Measurements from ENCODE around the gene NR2E3.

Gene NR2E3

GRCh38 chr15:71825021-71825730 lies 14.8 kb downstream of the NR2E3 start:
- no peak overlapping the region for H4K91ac ChIP-seq (ENCODE audit: low read depth, low read length, poor library complexity)
- H3K23ac ChIP-seq (ENCODE audit: low read depth, low read length, poor library complexity): no peak overlapping the region
- peaks cover 8 to 32% of the 10 kb centered on the region in 2 donors for H3K9me3 ChIP-seq (replicated peaks in 1 of 2; ENCODE audit: control insufficient read depth in 2 of 2, insufficient read depth in 1 of 2, low read depth in 1 of 2, low read length in 2 of 2)
- H3K4me2 ChIP-seq (ENCODE audit: insufficient read depth, low read length, poor library complexity, severe bottlenecking): no peak overlapping the region
- no peak overlapping the region for H4K8ac ChIP-seq (ENCODE audit: low read depth, low read length)
- no peak overlapping the region for H2BK12ac ChIP-seq (ENCODE audit: low read length)
- peaks cover 4 to 44% of the 10 kb centered on the region in 2 donors for H3K36me3 ChIP-seq (replicated peaks in 1 of 2; ENCODE audit: control insufficient read depth in 2 of 2, insufficient read depth in 2 of 2, low read length in 2 of 2)
- no peak overlapping the region for H3K18ac ChIP-seq (ENCODE audit: low read length)
- H2BK15ac ChIP-seq (ENCODE audit: low read length): no peak overlapping the region
- H3K4me1 ChIP-seq (ENCODE audit: control insufficient read depth in 2 of 2, insufficient read depth in 1 of 2, low read depth in 1 of 2, low read length in 2 of 2): peaks cover 0 to 3% of the 10 kb centered on the region in 2 donors
- no peaks in the 10 kb centered on the region for H3K79me1 ChIP-seq (ENCODE audit: low read depth, low read length)
- H2AK5ac ChIP-seq (ENCODE audit: low read depth, low read length): no peak overlapping the region
- DNase-seq (ENCODE audit: low spot score): no peak
- H3K4me3 ChIP-seq (ENCODE audit: low read length in 2 of 2): no peak overlapping the region
- H3K9ac ChIP-seq (ENCODE audit: low read depth, low read length, poor library complexity): no peak overlapping the region
- no peaks in the 10 kb centered on the region for H3K27me3 ChIP-seq (ENCODE audit: control insufficient read depth in 3 of 3, insufficient read depth in 3 of 3, low read depth in 1 of 3, low read length in 3 of 3)
- no CpG with 5 or more reads among the region's 4 CpGs for WGBS, 2 donors (ENCODE audit: extremely low coverage in 2 of 2, insufficient read length in 2 of 2, insufficient replicate concordance in 1 of 2)
- no peak overlapping the region for H3K4ac ChIP-seq (ENCODE audit: low read length)
- no peak overlapping the region for H2BK120ac ChIP-seq (ENCODE audit: low read depth, low read length)
- no peak overlapping the region for H3K14ac ChIP-seq (ENCODE audit: low read length)
- no peak overlapping the region for H2AFZ ChIP-seq (ENCODE audit: low read length)
- no peak overlapping the region for H2BK5ac ChIP-seq (ENCODE audit: low read length)
- no peak overlapping the region for H3K27ac ChIP-seq (replicated peaks; ENCODE audit: low read length)

- no CpG with 5 or more reads among the region's 5 CpGs for WGBS, 2 donors (ENCODE audit: extremely low coverage in 2 of 2, insufficient read length in 2 of 2, insufficient replicate concordance in 1 of 2)
- no peak overlapping the region for H3K4ac ChIP-seq (ENCODE audit: low read length)
- no peak overlapping the region for H2BK5ac ChIP-seq (ENCODE audit: low read length)
- H3K4me1 ChIP-seq (ENCODE audit: control insufficient read depth in 2 of 2, insufficient read depth in 1 of 2, low read depth in 1 of 2, low read length in 2 of 2): peaks cover 0 to 3% of the 10 kb centered on the region in 2 donors
- no peak overlapping the region for H3K27ac ChIP-seq (replicated peaks; ENCODE audit: low read length)
- no peak overlapping the region for H3K4me2 ChIP-seq (ENCODE audit: insufficient read depth, low read length, poor library complexity, severe bottlenecking)
- DNase-seq (ENCODE audit: low spot score): no peak
- H3K18ac ChIP-seq (ENCODE audit: low read length): no peak overlapping the region
- H3K9me3 ChIP-seq (replicated peaks in 1 of 2; ENCODE audit: control insufficient read depth in 2 of 2, insufficient read depth in 1 of 2, low read depth in 1 of 2, low read length in 2 of 2): peaks cover 4 to 32% of the 10 kb centered on the region in 2 donors
- H3K27me3 ChIP-seq (ENCODE audit: control insufficient read depth in 3 of 3, insufficient read depth in 3 of 3, low read depth in 1 of 3, low read length in 3 of 3): no peaks in the 10 kb centered on the region
- no peak overlapping the region for H2BK12ac ChIP-seq (ENCODE audit: low read length)
- H4K91ac ChIP-seq (ENCODE audit: low read depth, low read length, poor library complexity): no peak overlapping the region
- H3K9ac ChIP-seq (ENCODE audit: low read depth, low read length, poor library complexity): no peak overlapping the region
- no peaks in the 10 kb centered on the region for H3K79me1 ChIP-seq (ENCODE audit: low read depth, low read length)
- no peak overlapping the region for H2BK15ac ChIP-seq (ENCODE audit: low read length)
- peaks cover 4 to 44% of the 10 kb centered on the region in 2 donors for H3K36me3 ChIP-seq (replicated peaks in 1 of 2; ENCODE audit: control insufficient read depth in 2 of 2, insufficient read depth in 2 of 2, low read length in 2 of 2)
- H3K23ac ChIP-seq (ENCODE audit: low read depth, low read length, poor library complexity): no peak overlapping the region
- H3K14ac ChIP-seq (ENCODE audit: low read length): no peak overlapping the region
- H4K8ac ChIP-seq (ENCODE audit: low read depth, low read length): no peak overlapping the region
- no peak overlapping the region for H2BK120ac ChIP-seq (ENCODE audit: low read depth, low read length)
- H2AK5ac ChIP-seq (ENCODE audit: low read depth, low read length): no peak overlapping the region
- H2AFZ ChIP-seq (ENCODE audit: low read length): no peak overlapping the region
- H3K4me3 ChIP-seq (ENCODE audit: low read length in 2 of 2): no peak overlapping the region
Measured at GRCh38 chr15:71826196-71826595, 15.8 kb downstream of the NR2E3 start.

GRCh38 chr15:71830981-71831380 lies 20.6 kb downstream of the NR2E3 start:
- Histone ChIP-seq H3K9me3 (replicated peaks in 1 of 2; ENCODE audit: control insufficient read depth in 2 of 2, insufficient read depth in 1 of 2, low read depth in 1 of 2, low read length in 2 of 2) (no peaks in the 10 kb centered on the region), H2AK5ac (ENCODE audit: low read depth, low read length) (no peak overlapping the region), H3K27ac (replicated peaks; ENCODE audit: low read length) (no peak overlapping the region), H3K79me1 (ENCODE audit: low read depth, low read length) (no peaks in the 10 kb centered on the region), H3K4ac (ENCODE audit: low read length) (no peak overlapping the region), H4K91ac (ENCODE audit: low read depth, low read length, poor library complexity) (no peak overlapping the region), H3K27me3 (ENCODE audit: control insufficient read depth in 3 of 3, insufficient read depth in 3 of 3, low read depth in 1 of 3, low read length in 3 of 3) (no peaks in the 10 kb centered on the region), H3K23ac (ENCODE audit: low read depth, low read length, poor library complexity) (no peak overlapping the region), H4K8ac (ENCODE audit: low read depth, low read length) (no peak overlapping the region), H3K36me3 (replicated peaks in 1 of 2; ENCODE audit: control insufficient read depth in 2 of 2, insufficient read depth in 2 of 2, low read length in 2 of 2) (peaks cover 4 to 32% of the 10 kb centered on the region in 2 donors), H2BK12ac (ENCODE audit: low read length) (no peak overlapping the region), H2AFZ (ENCODE audit: low read length) (no peak overlapping the region), H3K4me3 (ENCODE audit: low read length in 2 of 2) (no peak overlapping the region), H3K9ac (ENCODE audit: low read depth, low read length, poor library complexity) (no peak overlapping the region), H3K14ac (ENCODE audit: low read length) (no peak overlapping the region), H2BK120ac (ENCODE audit: low read depth, low read length) (no peak overlapping the region), H2BK15ac (ENCODE audit: low read length) (no peak overlapping the region), H3K4me2 (ENCODE audit: insufficient read depth, low read length, poor library complexity, severe bottlenecking) (no peak overlapping the region), H3K4me1 (ENCODE audit: control insufficient read depth in 2 of 2, insufficient read depth in 1 of 2, low read depth in 1 of 2, low read length in 2 of 2) (peaks cover 0 to 3% of the 10 kb centered on the region in 2 donors), H3K18ac (ENCODE audit: low read length) (no peak overlapping the region), H2BK5ac (ENCODE audit: low read length) (no peak overlapping the region)
- WGBS, 2 donors (ENCODE audit: extremely low coverage in 2 of 2, insufficient read length in 2 of 2, insufficient replicate concordance in 1 of 2): no CpG with 5 or more reads among the region's 2 CpGs
- no peak for DNase-seq (ENCODE audit: low spot score)

- Histone ChIP-seq H3K4me1 (ENCODE audit: control insufficient read depth in 2 of 2, insufficient read depth in 1 of 2, low read depth in 1 of 2, low read length in 2 of 2) (no peaks in the 10 kb centered on the region), H3K79me1 (ENCODE audit: low read depth, low read length) (no peaks in the 10 kb centered on the region), H3K18ac (ENCODE audit: low read length) (no peak overlapping the region), H4K91ac (ENCODE audit: low read depth, low read length, poor library complexity) (no peak overlapping the region), H2BK15ac (ENCODE audit: low read length) (no peak overlapping the region), H2BK5ac (ENCODE audit: low read length) (no peak overlapping the region), H3K4ac (ENCODE audit: low read length) (no peak overlapping the region), H2BK120ac (ENCODE audit: low read depth, low read length) (no peak overlapping the region), H3K14ac (ENCODE audit: low read length) (no peak overlapping the region), H3K23ac (ENCODE audit: low read depth, low read length, poor library complexity) (no peak overlapping the region), H3K36me3 (replicated peaks in 1 of 2; ENCODE audit: control insufficient read depth in 2 of 2, insufficient read depth in 2 of 2, low read length in 2 of 2) (peaks cover 0 to 19% of the 10 kb centered on the region in 2 donors), H3K27ac (replicated peaks; ENCODE audit: low read length) (no peak overlapping the region), H3K9ac (ENCODE audit: low read depth, low read length, poor library complexity) (no peak overlapping the region), H3K27me3 (ENCODE audit: control insufficient read depth in 3 of 3, insufficient read depth in 3 of 3, low read depth in 1 of 3, low read length in 3 of 3) (no peaks in the 10 kb centered on the region), H3K9me3 (replicated peaks in 1 of 2; ENCODE audit: control insufficient read depth in 2 of 2, insufficient read depth in 1 of 2, low read depth in 1 of 2, low read length in 2 of 2) (no peaks in the 10 kb centered on the region), H2AK5ac (ENCODE audit: low read depth, low read length) (no peak overlapping the region), H2BK12ac (ENCODE audit: low read length) (no peak overlapping the region), H4K8ac (ENCODE audit: low read depth, low read length) (no peak overlapping the region), H3K4me3 (ENCODE audit: low read length in 2 of 2) (no peak overlapping the region), H2AFZ (ENCODE audit: low read length) (no peak overlapping the region), H3K4me2 (ENCODE audit: insufficient read depth, low read length, poor library complexity, severe bottlenecking) (no peak overlapping the region)
- no CpG with 5 or more reads among the region's 3 CpGs for WGBS, 2 donors (ENCODE audit: extremely low coverage in 2 of 2, insufficient read length in 2 of 2, insufficient replicate concordance in 1 of 2)
- no peak for DNase-seq (ENCODE audit: low spot score)
Measured at GRCh38 chr15:71841563-71841962, 31.2 kb downstream of the NR2E3 start.
